GM18861 (cell line): ENCODE measurements around the gene DRAM2.
A peak's percentile ranks its signal among the peaks of the same experiment; 100 is the strongest.
"Not testable (repeated sequence)": the region's sequence is repeated elsewhere in the genome, so short reads cannot be mapped to it uniquely, and the experiment has no call there.

Source experiments
- ATAC-seq: cut with Tn5 transposase; IDR thresholded peaks from one replicate; pipeline ENCODE4 v1.9.1; 2021; ENCODE audit not compliant: unreplicated experiment

The DRAM2 gene

DNA sequence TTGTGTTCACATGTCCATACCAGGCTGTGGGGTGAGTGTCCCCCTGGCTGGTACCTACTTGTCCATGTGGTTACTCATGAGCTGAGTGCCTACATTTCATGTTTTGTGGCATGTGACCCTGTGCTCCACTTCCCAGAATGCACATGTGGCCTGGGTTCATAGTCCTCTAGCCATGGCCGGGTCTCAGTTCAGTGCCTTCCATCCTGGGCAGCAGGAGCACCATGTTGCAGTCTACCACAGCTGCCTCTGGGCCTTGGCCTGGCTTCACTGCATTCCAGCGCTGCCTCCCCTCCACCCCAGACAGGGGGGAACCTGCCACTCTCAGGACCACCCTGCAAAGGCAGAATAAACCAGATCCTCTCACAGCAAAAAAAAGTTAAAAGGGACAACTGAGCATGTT, 5.6 kb upstream of the DRAM2 start:
- ATAC-seq: no peak

DNA sequence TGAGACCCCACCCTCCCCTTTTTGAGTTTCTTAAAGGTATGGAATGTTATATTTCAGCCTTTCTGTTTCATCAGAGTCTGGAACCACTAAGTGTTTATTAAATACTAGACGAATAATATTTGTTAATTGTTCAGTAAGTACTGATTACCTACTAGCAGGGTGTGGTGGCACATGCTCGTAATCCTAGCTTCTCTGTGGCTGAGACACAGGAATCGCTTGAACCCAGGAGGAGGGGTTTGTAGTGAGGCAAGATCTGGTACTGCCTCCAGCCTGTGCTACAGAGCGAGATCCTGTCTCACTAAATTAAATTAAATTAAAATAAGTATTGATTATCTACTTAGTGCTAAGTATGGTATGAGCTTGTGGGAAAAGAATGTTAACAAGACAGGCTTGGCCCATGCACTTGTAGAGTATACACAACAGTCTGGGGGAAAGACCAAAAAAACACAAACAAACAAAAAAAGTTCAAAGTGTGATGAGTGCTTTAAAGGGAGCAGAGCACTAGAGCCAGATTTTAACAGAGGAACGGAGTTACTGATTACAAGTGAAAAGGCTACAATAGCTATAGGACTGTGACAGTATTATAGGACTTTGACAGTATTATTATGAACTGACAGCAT, 2.6 kb upstream of the DRAM2 start:
- ATAC-seq: no peak

DNA sequence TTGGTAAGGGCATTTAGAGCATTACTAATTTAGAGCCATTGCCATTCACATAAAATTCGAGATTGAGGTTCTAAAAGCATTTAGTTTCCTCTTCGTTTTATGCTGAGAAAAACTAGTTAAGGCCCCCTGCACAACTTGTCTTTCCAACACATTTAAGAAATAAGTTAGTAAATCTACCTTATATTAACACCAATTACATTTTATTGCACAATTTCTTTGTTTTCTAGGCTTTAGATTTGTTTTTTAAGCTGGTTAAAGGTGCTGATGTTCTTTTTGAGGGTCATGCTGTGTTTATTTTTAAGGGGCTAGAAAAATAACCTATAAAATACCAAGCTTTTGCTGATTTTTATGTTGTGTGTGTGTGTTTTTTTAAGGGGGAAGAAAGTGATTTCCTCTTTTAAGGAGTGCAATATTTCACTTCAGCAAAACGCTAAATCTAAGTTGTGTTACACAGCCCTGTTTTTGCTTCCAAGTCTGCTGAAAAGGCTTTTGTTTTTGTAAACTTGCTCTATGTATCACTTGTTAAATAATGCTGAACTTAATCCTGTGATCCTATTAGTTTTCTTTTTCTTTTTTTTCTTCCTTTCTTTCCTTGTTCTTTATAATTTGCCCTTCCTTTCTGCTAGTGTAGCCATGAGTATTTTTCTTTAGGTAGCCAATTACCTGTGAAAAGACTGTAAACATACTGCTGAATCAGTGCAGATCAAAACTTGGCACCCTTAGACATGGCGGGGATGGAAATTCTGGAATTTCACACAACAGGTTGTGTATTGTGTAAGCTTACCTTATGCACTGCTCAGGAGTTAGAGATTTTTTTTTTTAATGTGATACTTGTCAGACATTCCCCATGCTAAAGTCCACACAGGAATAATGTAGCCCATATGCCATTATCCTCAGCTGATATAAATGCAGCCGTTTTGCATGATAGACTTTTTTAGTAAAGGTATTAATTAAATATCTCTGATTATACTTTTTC, 1.6 kb upstream of the DRAM2 start:
- no peak for ATAC-seq

DNA sequence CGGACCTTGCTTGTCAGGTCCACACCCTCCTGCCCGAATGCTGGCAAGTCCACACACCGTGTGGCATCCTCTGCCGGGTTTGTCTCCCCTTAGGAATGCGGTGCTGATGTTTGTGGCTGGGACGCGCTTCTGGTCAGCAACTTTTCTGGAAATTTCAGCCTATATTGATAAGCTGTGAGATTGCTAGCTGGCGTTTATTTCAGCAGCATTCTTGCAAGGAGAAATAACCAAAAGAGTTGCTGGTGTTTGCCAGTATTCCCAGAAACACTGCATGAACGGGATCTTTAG, 731 bp upstream of the DRAM2 start:
- ATAC-seq: peak; percentile 10

DNA sequence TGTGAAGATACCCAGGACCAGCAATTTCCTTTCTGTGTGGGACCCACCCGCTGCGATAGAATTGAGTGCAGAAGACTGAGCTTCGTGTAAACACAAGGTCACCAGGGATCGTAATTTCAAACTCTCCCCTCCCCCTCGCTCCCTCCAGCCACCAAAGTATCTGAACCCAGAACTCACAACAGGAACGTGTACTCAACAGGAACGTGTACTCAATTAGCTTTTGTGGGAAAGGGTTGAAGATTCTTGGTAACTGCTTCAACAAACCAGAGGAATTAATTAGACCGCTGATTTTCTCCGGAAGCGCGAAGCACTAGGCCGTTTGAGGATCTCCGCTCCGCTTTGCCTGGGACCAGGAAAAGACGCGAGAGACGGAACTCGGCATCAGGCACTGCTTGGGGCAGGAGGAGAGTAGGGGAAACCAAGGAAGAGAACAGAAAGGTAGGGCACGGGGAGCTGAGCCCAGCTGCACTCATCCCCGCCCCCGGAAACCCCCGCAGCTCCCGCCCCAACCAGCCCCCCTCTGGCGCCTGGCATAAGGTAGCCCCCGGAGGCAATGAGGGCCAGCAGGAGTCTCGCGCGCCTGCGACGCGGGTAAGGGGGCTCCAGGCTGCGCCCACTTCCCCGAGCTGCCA, 453 bp downstream of the DRAM2 start:
- ATAC-seq: peak; percentile 16

DNA sequence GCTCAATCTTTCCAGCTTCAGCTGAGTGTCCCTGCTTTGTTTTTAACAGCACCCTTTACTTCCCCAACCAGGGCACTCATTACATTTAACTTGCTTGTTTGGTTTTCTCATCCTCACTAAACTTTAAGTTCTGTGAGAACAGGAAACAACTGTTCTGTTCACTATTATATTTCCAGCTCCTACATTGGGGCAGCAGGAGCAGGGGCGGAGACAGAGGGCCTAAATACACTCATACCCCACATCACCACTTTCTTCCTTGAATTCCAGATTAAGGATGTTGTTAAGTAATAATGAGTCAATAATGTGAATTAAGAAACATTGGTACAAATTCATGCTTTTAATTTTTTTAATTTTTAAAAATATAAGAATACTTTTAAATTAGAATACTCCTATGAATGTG, 6.0 kb downstream of the DRAM2 start:
- no peak for ATAC-seq

DNA sequence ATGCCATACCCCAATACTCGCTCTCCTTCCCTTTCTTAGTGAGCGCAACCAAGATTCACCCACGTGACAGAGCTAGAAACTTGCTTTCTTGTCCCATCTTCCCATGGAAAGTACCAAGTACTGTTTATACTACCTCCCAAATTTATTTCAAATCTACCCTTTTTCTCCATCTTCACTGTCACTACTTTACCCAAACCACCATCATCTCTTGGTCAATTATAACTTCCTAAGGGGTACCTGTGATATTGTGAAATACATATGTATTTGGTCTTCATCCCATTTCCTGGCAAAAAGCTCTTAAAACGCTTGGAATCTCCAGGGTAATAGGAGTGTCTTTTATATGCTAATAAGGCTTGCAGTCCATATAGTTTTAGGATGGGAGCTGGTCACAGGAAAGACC, 8.2 kb downstream of the DRAM2 start:
- ATAC-seq: no peak

DNA sequence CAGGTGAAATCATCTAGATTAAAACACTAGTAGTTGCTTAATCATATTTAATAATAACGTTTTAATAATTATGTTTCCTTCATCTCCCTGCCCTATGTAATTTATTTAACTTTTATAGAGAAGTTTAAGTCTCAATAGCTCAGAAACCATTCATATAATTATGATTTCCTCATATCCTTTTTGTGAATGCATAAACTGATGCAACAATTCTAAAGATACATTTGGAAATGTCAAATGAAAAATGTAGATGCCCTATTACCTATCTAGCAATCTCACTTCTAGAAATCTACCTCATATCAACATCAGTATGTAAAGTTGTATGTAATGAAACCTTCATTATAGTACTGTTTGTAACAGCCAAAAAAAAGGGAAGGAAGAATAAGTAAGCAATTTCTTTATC, 10.5 kb downstream of the DRAM2 start:
- no peak for ATAC-seq

DNA sequence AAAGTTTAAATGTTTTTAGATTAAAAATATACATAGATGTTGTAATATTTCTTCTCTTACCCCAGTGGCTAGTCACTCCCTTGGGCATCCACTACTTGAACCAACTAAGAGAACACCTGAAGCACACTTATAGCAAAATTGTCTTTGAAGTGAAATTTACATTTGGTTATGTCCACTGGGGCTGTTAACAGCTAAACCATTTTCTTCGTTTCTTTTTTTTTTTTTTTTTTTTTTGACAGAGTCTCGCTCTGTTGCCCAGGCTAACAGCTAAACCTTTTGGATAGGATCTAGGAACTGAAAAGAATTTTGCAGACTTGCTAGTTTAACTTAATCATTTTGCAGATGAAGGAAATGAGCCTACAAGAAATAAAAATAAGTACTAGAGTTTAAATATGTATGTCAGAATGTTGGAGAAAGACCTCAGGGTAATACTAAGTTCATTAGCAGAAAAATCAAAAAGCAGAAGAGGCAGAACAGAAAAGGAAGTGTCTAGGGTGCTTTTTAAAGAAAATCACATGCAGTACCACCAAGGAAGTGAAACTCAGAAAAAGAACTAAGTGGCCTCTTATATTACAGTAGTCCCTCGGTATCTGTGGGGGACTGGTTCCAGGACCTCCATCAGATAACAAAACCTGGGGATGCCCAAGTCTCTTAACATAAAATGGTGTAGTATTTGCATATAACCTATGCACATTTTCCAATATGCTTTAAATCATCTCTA, 11.8 kb downstream of the DRAM2 start:
- peak; percentile 75 for ATAC-seq

DNA sequence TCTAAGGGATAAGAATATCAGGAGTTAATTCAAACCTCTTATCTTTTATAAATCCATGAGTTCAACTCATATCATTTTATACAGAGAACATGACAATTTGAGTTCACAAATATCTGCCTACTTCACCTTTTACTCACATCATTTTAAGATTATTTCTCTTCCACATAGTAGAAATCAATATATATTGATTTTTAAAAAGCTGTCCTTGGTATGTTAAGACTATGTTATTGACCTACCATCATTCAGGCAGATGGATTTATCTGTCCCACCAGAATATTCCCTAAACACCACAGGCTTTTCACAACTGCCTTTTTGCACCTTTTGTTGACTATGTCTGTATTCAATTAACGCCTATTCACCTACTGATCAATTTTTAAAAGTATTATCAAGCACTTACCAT, 13.5 kb downstream of the DRAM2 start:
- ATAC-seq: no peak

DNA sequence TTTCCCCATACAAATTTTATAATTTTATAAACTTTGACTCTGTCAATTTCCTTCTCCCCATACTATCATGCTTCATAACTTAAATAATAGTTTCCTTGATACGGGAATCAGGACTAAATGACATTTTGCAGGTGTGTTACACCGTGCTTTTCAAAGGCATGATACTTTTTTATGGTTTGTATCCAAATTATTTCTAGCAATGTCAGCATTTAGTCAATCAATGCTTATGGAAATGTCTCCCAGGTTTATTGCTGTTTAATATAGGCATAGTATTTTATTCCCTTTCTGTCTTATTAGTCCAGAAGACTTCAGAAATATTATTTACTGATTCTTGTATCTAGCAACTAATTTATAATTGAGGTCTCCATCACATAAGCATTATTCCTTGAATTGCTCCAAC, 23.4 kb downstream of the DRAM2 start:
- no peak for ATAC-seq

DNA sequence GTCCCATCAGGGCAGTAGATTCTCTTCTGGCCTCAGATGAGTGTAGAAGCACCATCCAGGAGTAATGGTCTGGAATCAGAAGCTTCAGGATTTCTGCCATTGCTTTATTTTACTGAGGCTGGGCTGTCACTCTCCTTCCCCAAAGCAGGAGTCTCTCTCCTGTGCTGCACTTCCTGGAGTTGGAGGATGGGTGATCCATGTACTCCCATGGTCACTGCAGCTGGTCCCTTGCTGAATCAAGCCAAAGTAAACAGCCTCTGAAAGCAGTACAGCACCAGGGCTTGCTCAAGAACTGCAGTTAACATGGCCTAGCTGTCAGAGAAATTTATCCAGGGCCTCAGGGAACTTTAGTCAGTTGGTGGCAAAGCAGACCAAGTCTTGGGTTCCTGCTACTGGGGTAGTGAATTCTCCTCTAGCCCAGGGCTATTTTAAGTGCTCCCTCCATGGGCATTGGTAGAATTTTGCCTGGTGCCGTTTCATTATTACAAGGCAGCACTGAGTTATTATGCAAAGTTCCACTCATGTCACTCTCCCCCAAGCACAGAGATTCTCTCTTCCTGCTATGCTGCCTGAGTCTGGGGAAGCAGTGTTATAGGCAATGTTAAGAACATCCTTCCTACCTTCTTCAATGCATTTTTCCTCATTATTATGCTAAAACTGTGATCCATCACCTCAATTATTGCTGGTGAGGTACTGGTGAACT, 29.5 kb downstream of the DRAM2 start:
- no peak for ATAC-seq

DNA sequence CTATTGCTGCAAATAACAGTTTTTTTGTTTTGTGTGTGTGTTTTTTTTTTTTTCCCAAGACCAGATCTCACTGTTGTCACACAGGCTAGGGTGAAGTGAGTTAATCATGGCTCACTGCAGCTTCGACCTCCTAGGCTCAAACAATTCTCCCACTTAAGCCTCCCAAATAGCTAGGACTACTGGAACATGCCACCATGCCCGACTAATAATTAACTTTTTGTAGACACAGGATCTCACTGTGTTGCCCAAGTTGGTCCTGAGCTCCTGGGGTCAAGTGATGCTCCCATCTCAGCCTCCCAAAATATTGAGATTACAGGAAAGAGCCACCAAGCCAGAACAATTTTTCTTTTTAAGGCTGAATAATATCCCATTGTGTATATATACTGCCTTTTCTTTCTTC, 34.9 kb downstream of the DRAM2 start:
- ATAC-seq: no peak

DNA sequence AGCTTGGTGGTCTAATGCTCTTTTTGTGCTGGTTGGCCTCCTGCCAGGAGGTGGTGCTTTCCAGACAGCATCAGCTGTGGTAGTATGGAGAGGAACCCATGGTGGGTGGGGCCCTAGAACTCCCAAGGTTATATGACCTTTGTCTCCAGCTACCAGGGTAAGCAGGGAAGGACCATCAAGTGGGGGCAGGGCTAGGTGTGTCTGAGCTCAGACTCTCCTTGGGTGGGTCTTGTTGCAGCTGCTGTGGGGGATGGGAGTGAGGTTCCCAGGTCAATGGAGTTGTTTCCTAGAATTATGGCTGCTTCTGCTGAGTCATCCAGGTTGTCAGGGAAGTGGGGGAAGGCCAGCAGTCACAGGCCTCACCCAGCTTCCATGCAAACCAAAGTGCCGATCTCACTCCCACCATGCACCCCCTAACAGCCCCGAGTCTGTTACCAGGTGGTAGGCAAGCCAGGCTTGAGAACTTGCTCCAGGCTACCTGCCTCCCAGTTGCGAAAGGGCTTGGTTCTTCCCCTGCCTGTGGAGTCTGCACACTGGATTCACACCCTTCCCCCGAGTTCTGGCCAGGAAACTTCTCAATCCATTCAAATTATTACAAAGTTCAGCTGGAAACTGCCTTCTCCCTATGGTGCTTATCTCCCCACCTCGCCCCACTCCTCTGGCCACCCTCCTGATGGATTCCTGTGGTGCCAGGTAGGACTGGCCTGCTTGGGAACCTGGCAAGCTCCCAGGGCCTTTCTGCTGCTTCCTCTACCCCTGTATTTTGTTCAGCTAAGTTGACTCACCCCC, 37.8 kb downstream of the DRAM2 start:
- no peak for ATAC-seq

DNA sequence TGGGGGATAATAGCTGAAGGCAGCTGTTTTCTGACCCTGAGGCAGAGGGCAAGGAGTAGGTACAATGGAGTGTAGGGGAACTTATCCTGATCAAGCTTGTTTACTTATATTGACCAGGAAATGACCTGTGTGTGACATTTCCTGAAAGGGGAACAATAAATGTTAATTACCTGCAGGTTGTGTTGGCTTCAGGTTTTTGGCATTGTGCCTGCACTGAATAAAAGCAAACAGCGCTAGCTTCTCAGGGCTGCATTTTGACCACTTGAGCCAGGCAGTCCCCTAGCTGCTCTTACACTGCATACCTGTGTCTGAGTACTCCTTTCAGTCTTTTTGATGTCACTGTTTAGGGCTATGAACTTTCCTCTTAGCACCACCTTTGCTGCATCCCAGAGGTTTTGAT, 40.6 kb downstream of the DRAM2 start:
- ATAC-seq: no peak

DNA sequence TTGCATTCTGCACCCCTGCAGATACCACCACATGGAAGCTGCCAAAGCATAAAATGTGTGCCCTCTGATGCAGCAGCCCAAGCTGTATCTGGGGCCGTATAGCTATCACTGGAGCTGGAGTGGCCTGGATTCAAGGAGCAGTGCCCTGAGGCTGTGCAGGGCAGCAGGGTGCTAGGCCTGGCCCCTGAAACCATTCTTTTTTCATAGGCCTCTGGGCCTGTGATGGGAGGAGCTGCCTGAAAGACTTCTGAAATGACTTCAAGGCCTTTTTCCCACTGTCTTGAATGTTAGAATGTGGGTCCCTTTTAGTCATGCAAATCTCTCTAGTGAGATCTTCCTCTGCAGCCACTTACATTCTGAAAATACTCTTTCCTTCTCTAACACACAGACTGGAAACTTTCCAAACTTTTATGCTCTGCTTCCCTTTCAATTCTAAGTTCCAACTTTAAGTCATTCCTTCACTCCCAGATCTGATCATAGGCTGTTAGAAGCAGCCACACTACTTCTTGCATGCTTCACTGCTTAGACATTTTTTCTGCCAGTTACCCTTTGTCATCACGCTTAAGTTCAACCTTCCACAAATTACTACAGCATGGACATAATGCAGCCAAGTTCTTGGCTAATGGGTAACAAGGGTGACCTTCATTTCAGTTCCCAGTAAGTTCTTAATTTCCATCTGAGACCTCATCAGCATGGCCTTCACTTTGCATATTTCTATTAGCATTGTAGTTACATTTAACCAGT, 42.4 kb downstream of the DRAM2 start:
- ATAC-seq: no peak

DNA sequence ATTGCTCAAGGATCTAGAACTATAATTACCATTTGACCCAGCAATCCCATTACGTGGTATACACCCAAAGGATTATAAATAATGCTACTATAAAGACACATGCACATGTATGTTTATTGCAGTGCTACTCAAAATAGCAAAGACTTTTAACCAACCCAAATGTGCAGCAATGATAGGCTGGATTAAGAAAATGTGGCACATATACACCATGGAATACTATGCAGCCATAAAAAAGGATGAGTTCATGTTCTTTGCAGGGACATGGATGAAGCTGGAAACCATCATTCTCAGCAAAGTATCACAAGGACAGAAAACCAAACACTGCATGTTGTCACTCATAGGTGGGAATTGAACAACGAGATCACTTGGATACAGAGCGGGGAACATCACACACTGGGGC, 44.5 kb downstream of the DRAM2 start:
- ATAC-seq: not testable (repeated sequence)

DNA sequence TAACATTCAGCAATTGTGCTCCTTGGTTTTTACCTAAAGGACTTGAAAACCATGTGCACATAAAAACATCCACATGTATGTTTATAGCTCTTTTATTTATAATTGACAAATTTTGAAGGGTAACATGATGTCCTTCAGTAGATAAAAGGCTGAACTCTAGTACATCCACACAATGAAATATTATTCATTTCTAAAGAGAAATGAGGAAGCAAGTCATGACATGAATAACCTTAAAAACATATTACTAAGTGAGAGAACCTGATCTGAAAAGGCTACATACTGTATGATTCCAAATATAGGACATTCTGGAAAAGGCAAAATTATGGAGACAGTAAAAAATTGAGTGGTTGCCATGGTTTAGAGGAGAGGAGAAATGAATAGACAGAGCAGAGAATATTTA, 50.3 kb downstream of the DRAM2 start:
- ATAC-seq: no peak

DNA sequence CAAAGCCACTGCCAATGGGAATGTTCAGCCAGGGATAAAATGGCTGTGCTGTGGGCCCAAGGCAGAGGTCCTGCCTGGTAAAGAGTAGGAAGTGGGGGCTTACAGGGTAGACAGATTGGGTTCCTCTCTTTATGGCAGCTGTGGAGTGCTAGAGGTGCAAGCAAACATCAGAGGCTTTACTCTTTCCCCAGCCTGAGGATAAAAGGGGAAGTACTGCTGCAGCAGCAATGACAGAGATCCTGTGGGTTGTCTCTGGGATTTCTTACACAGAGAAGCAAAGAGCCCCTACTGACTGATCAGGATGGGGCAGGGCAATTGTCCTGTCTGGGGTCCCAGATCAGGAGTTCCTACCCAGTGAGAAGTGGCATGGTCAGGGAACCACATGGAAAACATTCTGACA, 54.2 kb downstream of the DRAM2 start:
- no peak for ATAC-seq

DNA sequence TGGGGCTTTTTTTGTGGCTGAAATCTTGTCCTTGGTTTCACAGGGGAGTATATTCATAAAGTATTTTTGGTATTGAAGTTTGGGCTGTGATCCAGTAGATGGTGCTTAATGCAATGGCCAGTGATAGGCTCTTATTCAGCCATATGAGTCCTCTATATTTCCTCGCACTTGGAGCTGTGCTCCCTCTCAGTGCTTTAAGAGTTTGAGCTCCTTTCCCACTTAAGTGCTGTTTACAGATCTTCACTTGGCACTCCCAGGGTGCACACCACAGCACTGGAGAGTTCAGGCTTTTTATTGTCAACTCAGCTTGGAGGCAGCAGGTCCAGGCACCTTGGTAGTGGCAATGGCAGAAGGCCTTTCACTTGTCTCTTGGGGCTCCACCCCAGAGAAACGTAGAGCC, 54.9 kb downstream of the DRAM2 start:
- no peak for ATAC-seq
